Measurements from ENCODE around the gene CD52.

GRCh38 chr1:26338670-26339069, 20.9 kb downstream of the CD52 start:
- TF ChIP-seq CTCF (IDR thresholded peaks at IDR 0.05) (no peak), POLR2A (IDR thresholded peaks at IDR 0.05) (no peak)
